HG02642 (cell line): ENCODE measurements around the gene CDHR4.
"Not testable (repeated sequence)": the region's sequence is repeated elsewhere in the genome, so short reads cannot be mapped to it uniquely, and the experiment has no call there.

Source experiments
- ATAC-seq: cut with Tn5 transposase; IDR thresholded peaks from one replicate; pipeline ENCODE4 v1.9.1; 2021; ENCODE audit warnings: mild to moderate bottlenecking; ENCODE audit not compliant: unreplicated experiment, poor library complexity

Gene CDHR4, protein sequence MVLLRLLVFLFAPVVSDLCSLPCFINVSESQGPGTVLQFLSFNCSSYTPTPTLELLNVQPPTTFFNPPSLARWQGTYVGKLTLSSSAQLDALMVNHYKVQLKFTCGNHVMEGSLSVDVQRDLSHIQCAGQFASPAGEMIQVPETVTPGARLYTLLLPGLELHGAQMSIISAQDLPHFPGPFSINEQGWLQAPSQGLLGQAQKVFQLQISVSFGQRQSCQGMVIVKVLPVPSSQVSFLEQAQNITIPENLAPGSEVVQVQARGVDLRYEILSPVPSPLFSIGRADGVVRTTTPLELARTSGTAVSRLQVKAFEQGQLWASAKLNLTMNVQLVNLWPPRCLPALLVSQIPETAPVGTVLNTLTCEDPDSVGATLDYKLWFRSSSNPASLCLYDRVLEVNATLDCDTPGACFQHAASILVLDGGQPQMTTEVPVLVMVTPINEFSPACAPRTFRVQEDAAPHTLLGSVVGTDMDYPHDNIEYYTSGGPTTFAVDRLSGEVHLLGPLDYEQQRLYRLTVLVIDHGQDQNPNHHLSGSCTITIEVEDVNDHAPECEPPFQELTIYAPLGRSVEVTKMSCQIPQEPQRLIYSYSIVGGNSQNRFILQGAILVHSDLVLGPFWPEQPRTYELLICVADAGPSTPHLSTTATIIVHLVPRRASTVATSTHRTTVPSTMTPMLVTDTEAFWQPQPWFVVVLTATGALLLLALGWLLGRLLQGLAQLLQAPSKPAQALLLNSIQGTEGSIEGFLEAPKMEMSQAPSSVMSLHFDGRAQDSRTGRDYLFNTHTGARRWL

DNA sequence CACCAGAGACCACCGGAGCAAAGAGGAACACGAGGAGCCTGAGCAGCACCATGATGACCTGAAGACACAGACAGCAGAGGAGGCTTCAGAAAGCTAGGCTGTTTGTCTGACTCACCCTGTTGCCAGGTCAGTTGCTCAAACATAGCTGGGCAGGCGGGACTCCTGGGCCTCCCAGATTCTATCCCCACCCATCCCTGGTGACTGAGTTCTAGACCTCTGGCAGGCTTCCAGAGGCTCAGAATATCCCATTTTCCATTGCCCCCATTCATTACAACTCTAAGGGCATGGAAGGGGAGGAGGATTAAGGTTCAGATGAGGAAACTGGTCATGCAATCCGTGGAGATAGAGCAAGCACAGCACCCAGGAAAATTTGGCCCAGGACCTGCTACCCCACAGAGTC, at the start of gene CDHR4:
TSS of gene CDHR4 (minus strand) at position 113 of the 400 bp plus-strand sequence. CDS start at position 52, 61 bp downstream.
- no peak for ATAC-seq

DNA sequence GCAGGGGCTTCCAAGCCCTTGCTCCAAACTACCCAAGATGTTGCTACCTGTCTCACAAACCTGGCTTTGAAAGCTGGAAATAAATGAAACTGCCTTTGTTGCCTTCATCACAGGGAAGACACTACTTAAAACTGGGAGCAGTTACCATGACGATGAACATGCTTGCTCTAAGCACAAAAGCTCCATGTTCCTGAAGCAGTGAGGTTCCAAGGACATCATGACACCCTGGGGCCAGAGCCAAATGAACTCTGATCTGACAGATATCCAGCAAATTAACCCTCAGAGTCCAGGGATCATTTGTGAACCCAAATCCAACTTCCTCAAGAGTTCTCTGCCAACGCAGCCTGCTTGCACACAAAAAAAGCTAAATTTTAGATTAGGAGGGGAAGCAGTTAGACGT, 46.0 kb upstream of the CDHR4 start:
- no peak for ATAC-seq

DNA sequence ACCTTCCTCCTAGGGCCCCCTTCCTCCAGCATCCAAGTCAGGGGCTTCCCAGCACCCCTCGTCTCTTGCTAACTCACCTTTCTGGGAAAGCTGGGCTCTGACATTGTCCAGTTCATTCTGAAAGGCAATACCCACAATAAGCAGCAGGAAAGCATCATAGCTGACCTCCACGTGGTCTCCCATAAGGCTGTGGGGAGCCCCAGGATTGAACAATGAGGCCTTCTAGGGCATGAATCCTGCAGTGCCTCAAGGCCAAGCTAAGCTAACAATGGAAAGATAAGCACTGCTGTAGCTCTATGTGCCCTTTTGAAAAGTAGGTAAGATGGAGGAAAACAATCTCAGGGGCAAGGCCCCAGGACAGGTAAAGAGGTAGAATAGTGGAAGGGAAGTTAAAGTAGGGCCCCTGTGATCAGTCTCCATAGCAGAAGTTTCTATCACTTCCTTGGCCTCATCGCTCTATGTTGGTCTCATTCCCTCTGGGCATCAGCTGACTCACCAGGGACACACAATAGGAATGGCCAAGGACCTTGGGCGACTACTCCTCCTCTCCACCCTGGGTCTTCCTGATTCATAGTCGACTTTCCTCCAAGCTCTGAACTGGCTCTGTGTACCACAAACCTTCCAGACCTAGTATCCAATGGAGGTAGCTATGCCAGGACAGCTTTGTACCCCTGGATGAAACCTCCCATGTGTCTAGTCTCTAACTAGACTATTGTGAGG, 45.0 kb upstream of the CDHR4 start:
- no peak for ATAC-seq

DNA sequence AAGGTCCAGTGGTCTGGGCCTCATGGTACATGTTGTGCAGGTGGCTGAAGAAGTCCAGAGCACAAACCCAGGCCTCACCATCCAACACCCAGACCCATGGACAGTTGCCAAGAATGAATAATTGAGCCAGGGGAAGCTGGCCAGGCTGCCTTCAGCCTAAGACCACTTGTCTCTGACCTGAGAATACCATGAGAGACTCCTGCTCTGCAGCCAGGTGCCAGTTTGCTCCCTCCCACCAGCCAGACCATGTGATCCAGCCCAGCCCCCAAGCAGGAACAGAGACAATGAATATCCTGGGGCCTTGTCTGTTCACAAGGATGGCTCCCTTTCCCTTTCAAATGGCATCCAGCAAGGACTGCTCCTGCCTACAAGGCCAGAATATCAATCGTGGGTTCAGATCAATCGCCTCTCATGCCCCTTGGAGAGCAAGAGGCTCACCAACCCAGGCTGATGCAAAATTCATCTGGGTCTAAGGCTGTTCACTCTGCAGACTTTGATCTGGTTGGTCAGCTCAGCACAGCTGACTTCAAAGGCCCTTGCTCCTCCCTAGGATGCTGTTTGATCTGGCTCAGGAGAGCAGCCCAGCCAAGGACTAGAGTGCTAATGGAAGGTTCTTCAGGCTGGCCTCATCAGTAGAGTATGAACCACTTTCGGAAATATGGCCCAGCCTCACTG, 43.3 kb upstream of the CDHR4 start:
- no peak for ATAC-seq

DNA sequence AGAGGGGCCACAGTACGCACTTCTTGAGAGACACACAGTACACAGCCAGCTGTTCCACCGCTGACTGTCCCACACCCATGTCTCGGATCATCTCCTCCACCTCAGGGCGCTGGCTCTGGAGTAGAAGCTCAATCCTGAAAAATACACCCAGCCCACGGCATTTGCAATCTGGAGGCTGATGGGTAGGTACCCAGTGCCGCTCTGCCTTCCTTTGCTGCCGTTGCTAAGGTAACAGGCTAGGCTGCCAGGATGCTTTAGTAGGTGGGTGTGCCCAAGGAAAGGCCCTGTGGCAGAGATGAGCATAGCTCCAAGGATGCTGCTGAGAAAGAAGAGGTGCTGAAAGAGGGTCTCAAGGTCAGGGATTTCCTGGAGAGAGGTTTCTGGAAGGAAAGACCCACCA, 42.1 kb upstream of the CDHR4 start:
- ATAC-seq: no peak

DNA sequence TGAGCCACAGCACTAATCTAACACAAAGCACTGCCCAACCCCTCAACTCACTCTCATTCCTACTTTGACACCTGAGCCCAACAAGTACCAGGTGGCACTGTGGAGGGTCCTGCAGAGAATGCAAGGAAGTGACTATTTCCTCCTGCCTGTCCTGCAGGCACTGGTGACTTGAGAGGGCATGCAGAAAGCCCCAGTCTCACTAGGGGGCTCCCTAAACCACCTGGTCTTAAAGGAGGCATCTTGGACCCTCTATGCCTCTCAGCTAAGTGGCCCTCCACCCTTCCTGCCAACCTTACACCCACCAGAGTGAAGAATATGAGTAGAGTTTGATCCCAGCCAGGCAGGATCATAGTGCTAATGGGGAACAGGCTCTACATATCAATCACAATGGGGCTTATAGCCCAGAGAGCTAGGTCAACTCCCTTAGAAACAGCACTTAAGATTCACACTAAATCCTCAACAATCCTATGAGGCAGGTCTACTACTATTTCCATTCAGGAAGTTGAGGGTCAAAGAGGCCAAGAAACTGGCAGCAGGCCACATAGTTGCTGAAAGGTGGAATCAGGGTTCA, 41.5 kb upstream of the CDHR4 start:
- no peak for ATAC-seq

DNA sequence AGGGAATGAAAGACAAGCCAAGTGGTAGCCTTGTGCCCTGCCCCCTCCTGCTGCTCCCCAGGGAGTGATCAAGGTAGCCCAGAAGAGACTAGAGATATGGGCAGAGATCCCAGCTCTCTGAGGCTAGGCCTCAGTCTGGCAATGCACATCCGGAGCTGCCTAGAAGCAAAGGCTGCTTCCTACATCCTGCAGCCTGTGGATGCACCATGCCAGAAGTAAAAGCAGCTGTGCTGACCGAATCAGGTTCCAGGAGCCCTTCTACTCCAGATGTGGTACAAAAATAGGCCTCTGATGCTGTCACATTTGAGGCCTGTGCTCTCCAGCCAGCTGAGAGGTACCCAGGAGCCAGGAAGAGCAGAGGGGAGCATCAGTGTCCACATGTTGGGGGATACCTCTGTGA, 40.7 kb upstream of the CDHR4 start:
- no peak for ATAC-seq

DNA sequence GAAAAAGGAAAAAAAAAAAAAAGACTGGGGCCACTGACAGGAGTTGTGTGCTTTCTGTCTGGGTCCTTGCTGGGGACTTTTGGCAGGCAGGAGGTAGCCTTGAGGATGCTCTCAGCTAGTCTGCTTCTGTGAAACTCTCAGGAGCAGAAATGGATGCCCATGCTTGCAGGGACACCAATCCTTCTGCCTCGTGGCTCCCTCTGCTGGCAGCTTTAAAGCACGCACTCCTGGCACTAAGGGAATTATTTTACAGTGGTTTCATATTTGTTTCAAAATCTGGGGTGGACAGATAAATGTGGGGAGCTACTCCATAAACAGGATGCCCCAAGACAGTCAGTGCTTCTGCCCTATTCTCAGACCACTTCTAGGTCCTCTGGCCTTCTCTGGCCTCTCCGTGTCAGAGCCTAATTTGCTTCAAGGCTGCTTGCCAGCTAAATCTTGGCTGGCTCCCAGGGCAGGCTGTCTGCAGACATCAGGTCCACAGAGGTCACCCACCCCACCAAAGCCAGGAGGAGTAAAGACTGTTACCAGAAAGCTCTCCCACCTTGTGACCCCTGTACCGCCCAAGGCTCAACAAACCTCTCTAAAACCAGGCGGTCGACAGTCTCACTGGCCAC, 39.6 kb upstream of the CDHR4 start:
- no peak for ATAC-seq

DNA sequence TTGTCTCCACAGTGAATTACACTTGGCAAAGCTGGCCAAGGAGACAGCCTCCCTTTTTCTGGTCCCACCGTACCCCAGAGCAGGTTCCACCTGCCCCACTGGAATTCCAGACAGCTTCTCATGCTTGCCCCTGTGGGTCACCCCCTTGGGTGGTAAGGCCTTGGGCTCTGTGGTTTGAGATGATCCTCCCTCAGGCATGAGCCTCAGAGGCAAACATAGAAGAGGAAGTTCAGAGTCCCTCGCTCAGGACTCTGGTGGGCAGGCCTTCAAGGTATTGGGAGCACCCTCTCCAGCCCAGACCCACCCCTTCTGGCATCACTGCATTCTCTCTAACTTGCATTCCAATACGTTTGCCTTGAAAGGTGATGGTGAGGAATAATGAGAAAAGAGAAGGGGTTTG, 31.7 kb upstream of the CDHR4 start:
- no peak for ATAC-seq

DNA sequence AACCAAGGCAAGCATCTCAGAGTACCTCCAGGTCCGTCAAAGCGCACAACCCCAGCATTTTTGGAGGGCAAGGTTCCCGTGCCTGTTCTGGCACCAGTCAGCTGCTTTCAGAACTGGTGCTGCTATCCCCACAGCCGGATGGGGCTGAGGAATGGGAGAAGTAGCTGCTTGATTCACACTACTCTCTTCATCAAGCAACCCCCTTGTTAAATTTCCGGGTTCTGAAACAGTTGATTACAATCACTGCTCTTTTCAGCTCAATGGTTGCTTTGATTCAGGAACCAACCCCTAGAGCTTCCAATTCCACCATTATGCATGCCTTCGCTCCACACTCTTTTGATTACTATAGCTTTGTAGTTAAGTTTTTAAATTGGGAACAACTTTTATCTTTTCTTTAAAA, 26.3 kb upstream of the CDHR4 start:
- ATAC-seq: no peak

DNA sequence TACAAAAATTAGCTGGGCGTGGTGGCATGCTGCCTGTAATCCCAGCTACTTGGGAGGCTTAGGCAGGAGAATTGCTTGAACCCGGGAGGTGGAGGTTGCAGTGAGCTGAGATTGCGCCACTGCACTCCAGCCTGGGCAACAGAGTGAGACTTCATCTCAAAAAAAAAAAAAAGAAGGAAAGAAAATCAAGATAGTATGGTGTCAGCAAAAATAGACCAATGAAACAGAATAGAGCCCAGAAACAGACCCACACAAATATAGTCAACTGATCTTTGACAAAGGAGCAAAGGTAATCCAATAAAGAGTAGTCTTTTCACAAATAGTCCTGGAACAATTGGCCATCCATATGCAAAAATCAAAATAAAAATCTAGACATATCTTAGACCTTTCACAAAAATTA, 23.5 kb upstream of the CDHR4 start:
- ATAC-seq: not testable (repeated sequence)

DNA sequence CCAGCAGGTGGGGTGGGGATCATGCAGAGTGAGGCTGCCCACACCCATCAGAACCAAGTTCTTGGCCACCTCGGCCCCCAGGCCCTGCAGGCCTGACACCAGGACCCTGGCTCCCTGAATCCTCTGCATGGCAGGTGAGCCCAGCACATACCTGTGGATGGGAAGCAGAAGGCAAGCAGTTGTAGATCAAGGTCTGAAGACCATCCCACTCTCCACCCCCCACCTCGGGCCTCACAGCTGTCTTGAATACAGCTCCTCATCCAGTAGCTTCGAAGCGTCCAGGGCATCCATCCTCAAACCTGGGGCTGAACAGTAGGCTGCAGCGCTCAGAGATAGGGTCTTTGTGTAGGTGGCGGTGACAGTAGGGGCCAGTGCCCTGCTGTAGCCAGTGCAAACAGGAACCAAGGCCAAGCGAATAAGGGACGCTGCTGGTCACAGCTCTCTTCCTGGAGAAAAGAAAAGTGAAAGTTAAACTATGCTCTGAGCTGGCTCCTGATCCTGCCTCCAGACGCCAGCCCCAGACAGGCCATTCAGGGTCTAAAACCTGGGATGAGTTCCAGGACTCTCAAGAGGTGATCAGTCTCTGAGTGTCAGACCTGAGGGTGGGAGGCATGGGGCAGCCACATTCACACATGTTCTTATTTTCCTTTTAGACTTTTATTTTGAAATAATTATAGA, 14.0 kb upstream of the CDHR4 start, which contains the start of gene UBA7:
TSS of gene UBA7 (minus strand) at position 457 of the 678 bp plus-strand sequence. CDS start at position 291, 166 bp downstream.
- peak; percentile 73 for ATAC-seq

DNA sequence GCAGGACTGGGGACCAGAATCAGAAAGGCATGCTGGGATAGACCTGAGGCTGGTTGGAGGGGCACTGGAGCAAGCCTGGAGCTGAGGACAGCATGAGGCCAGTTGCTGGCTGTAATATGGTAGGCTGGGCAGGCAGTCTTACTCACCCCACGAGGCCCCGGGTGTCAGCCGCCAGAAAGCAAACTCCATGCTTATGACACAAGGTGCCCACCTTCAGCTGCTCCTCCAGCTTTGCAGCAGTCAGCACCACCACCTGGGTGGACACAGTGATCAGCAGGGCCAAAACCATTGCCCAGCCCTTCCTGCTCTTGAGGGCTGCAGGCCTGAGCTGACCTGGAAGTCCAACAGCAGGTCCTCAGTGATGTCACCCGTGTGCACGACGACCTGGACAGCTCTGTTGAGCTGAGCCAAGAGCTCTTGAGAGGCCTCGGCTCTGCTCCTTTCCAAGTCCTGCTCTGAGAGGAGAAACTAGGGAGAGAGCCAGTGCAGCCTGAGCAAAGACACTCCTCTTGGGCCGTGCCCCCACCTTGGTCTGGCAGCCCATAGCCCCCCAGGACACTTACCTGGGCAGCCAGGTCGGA, 13.3 kb upstream of the CDHR4 start:
- ATAC-seq: no peak

DNA sequence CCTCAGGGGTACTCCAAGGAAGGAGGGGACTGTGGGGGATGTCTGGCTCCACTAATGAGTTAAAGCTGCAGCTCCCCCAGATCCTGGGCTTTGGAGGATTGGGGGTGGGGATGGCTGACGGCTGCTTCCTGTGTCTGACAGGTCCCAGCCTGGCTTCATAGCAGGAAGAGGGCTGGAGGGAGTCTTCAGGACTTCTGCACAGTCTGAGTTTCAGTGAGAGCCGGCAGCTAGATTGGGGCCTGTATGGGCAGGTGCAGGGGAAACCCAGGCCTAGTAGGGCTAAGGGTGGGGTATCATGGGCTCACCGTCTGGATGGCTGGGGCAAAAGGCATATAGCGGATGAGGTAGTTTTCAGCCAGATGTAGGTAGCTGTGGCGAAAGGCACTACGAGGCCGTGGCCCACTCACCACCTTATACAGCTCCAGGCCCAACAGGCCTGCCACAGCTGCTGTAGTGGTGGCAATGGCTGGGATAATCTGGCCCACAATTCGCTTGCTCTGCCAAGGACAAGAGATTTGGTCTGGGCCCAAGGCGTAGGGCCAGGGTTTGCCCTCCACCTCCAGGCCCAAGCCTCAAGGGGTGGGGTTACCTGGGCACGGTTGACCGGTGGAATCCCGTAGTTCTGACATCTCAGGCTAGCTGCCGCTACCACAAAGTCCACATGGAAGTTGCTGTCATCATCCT, 7.9 kb upstream of the CDHR4 start:
- ATAC-seq: no peak

DNA sequence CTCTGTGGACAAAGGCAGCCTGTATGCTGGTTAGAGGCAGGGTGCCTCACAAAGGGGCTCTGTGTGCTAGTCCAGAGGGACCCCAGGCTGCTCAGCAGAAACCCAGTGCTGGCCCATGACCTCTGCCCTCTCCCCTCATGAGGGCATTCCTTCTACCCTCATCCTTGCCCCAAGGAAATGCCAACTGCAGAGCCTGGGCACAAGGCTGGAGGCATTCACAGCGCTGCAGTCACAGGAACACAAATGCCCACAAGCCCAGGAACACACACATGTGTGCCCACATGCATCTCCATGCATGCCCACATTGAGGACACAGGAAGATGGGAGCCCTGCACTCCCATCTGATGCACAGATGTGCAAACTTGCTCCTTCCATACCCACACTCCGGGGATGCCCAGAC, 7.2 kb upstream of the CDHR4 start:
- ATAC-seq: no peak

DNA sequence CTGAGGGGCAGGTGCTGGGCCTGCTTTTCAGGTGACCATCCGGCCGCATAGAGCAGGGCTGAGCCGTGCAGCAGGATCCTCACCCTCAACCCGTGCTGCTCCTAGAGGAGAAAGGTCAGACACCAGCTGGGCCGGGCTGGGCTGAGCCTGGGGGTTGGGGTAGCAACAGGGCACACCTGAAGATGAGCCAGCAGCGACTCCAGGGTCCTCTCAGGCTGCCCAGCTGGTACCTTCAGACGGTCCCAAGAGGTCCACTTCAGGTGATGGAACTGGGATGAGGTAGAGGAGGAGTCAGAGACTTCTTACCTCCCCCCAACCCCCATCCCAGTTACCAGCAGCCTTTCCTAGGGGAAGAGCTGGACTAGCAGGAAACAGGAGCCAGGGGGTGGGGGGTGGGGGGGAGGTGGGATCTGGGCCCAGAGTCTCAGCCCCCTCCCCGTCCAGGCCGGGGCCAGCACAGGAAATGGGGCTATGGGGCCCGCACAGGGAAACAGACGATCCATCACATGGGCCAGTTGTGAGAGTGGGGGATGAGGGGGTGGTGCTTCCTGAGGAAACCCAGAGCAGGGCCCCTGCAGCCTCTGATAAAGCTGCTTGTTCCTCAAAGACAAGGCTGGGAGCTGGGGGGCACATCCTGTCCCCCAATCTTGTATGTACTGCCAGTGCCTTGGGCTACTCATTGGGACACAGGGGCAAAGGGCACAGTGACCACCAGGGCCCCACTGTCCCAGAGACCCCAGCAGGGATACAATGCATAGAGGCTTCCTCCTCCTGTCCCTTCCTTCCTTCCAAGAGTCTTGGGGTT, 6.4 kb upstream of the CDHR4 start:
- no peak for ATAC-seq

DNA sequence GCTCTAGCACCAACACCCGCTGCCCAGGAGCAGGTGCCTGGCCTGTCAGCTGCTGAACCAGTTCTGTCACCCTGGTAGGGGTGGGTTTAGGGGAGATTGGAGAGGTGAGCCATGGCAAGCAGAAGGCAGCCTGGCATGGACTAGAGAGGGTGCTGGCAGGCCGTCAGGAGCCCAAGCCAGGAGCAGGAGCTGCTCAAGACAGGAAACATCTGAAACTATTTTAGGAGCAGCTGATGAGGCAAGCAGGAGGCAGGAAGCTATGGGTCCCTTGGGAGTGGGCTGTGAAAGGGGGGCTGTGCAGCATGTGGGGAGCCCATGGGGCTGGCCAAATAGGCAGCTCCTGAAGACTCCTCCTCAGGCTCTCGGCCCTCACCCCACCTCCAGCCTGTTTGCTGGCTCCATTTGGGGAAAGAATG, 5.7 kb upstream of the CDHR4 start:
- ATAC-seq: no peak
